Measurements from ENCODE around the gene UNC13A.

UNC13A gene

GRCh38 chr19:17647071-17648020, 40.8 kb downstream of the UNC13A start:
- H3K4me3 ChIP-seq (ENCODE audit: low read length) = no peak overlapping the region
- DNase-seq (ENCODE audit: low read depth) = no peak
- TF ChIP-seq CTCF (conservative IDR thresholded peaks at IDR 0.05; ENCODE audit: low read depth, low read length) = no peak

- peak; percentile 2 for TF ChIP-seq CTCF (conservative IDR thresholded peaks at IDR 0.05; ENCODE audit: low read depth, low read length)
- no peak overlapping the region for H3K4me3 ChIP-seq (ENCODE audit: low read length)
- no peak for DNase-seq (ENCODE audit: low read depth)
These were observed 41.7 kb downstream of the UNC13A start for GRCh38 chr19:17646441-17646840.

DNA sequence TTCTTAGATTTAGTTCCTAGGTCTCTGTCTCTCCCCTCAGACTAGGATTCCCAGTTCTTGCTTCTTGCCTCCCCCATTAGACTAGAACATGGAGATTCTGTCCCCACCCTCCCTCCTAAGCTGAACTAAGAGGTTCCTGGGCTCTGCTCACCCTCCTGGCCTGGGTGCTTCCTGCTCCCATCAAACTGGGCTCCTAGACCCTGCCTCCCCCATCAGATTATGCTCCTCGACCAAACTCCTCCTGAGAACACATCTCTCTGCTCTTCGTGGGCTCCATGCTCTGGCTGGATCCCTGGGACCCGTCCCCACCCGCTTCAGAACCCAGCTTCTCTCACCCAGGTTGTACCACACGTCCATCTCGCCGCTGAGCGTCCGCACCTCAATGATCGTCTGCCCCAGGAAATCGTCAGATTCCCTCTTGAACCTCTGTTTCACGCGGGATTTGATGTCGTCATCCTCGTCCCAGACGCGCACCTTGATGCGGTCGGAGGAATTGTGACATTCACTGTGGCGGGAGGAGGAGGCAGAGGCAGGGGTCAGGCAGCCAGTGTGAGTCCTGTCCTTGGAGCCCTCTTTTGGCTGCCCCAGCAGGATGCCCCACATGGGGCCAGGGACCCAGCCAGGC, 42.7 kb downstream of the UNC13A start:
- no peak for DNase-seq (ENCODE audit: low read depth)
- TF ChIP-seq CTCF (conservative IDR thresholded peaks at IDR 0.05; ENCODE audit: low read depth, low read length) = no peak

GRCh38 chr19:17642656-17643055, 45.5 kb downstream of the UNC13A start:
- no peak for TF ChIP-seq CTCF (conservative IDR thresholded peaks at IDR 0.05; ENCODE audit: low read depth, low read length)
- no peak for DNase-seq (ENCODE audit: low read depth)
- H3K4me3 ChIP-seq (ENCODE audit: low read length) = no peak overlapping the region

More for the DNA sequence above, 42.7 kb downstream of the UNC13A start:
- no peak overlapping the region for H3K4me3 ChIP-seq (ENCODE audit: low read length)

DNA sequence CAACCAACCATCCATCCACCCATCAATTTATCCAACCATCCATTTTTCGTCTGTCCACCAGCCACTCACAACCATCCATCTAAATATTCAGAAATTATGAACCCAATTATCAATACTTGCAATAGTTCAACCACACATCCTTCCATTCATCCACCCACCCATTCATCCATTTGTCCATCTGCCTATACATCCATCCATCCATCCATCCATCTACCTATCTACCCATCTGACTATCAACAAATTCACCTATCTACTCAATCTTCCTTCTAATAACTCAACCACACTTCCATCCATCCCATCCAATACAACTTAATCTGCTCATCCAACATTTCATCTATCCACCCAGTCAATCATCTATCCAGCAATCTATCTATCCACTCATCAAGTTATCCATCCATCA, 46.3 kb downstream of the UNC13A start:
- no peak for TF ChIP-seq CTCF (conservative IDR thresholded peaks at IDR 0.05; ENCODE audit: low read depth, low read length)
- H3K4me3 ChIP-seq (ENCODE audit: low read length) = no peak overlapping the region
- DNase-seq (ENCODE audit: low read depth) = no peak

- H3K4me3 ChIP-seq (ENCODE audit: low read length) = no peak overlapping the region
- TF ChIP-seq CTCF (conservative IDR thresholded peaks at IDR 0.05; ENCODE audit: low read depth, low read length) = no peak
- DNase-seq (ENCODE audit: low read depth) = no peak
These were observed 47.0 kb downstream of the UNC13A start for GRCh38 chr19:17641181-17641580.

Measured in retinal pigment epithelial cell (primary cell).